B cell (primary cell): ENCODE results near the gene KRT71. TPM values are rescaled to one million over a fixed set of nuclear protein-coding genes. Genes with fewer than 3 reads are reported as not detected.

Source experiments
- ATAC-seq: fragments of 200-7000 bp; cut with Tn5 transposase; one replicate; pipeline ENCODE4 v1.10.0; 2021; ENCODE audit warnings: low read depth, mild to moderate bottlenecking, moderate number of reproducible peaks, moderate library complexity
- CTCF ChIA-PET: fragments of 350-600 bp; sonication (Branson Sonifier 250); formaldehyde crosslinking; loops from one replicate; lab custom pipeline; 2021; ENCODE audit warnings: antibody characterized with exemption, inconsistent platforms; lab: Charles Lee
- POLR2A ChIA-PET: fragments of 350-600 bp; sonication (Branson Sonifier 250); formaldehyde crosslinking; loops from one replicate; lab custom pipeline; 2021; ENCODE audit warnings: antibody characterized with exemption; lab: Charles Lee
- DNase-seq: peaks from one replicate; pipeline ENCODE4 v3.0.0; 2013
- H2AFZ ChIP-seq: 2 replicates; pipeline ENCODE4 v1.6.1; 2012; ENCODE audit warnings: mild to moderate bottlenecking, low read depth, low read length; ENCODE audit not compliant: insufficient read depth, poor library complexity, severe bottlenecking
- H3K27ac ChIP-seq, 2 donors: 1 replicate in 1 of 2; 2 replicates in 1 of 2; pipeline ENCODE4 v1.5.1; 2012 to 2013; ENCODE audit warnings: low read length in 2 of 2, mild to moderate bottlenecking in 2 of 2, moderate library complexity in 1 of 2
- H3K27me3 ChIP-seq, 4 experiments: fragments of 200-600 bp in 1 of 4; sonication (generic) in 1 of 4; replicated peaks in 1 of 4; 1 replicate in 2 of 4; 2 replicates in 2 of 4; pipeline versions ENCODE4 v1.6.1 to v1.7.0; 2013 to 2016; ENCODE audit warnings: low read length in 3 of 4, mild to moderate bottlenecking in 2 of 4, mixed read lengths in 1 of 4, moderate library complexity in 1 of 4; ENCODE audit not compliant: insufficient read depth in 4 of 4, control insufficient read depth in 3 of 4; ENCODE audit errors: control extremely low read depth in 1 of 4
- H3K36me3 ChIP-seq, 2 experiments: replicated peaks in 1 of 2; 1 replicate in 1 of 2; 2 replicates in 1 of 2; pipeline versions ENCODE4 v1.6.1 to v1.7.1; 2013; ENCODE audit warnings: low read length in 1 of 2; ENCODE audit not compliant: insufficient read depth in 2 of 2, control insufficient read depth in 1 of 2; ENCODE audit errors: control extremely low read depth in 1 of 2, extremely low read depth in 1 of 2
- H3K4me1 ChIP-seq, 2 donors: fragments of 200-600 bp in 1 of 2; sonication (generic) in 1 of 2; 1 replicate in 1 of 2; 2 replicates in 1 of 2; pipeline versions ENCODE4 v1.5.1 to v1.6.1; 2013 to 2017; ENCODE audit warnings: low read length in 2 of 2; ENCODE audit not compliant: control insufficient read depth in 2 of 2, insufficient read depth in 2 of 2
- H3K4me2 ChIP-seq: replicated peaks from 2 replicates; pipeline ENCODE3; 2012; ENCODE audit warnings: mild to moderate bottlenecking, low read depth, low read length; ENCODE audit not compliant: poor library complexity, severe bottlenecking
- H3K4me3 ChIP-seq, 5 experiments: fragments of 200-600 bp in 1 of 5; sonication (generic) in 1 of 5; 1 replicate in 3 of 5; 2 replicates in 2 of 5; pipeline versions ENCODE4 v1.5.1 to v1.7.0; 2011 to 2016; ENCODE audit warnings: low read length in 4 of 5, mild to moderate bottlenecking in 4 of 5, low read depth in 2 of 5, control low read depth in 1 of 5, moderate library complexity in 1 of 5; ENCODE audit not compliant: insufficient read depth in 1 of 5; ENCODE audit errors: control extremely low read depth in 1 of 5, extremely low read depth in 1 of 5
- H3K79me2 ChIP-seq: fragments of 200-600 bp; sonication (generic); one replicate; pipeline ENCODE4 v1.6.0; 2016; ENCODE audit warnings: low read length; ENCODE audit not compliant: control insufficient read depth, insufficient read depth
- H3K9ac ChIP-seq: fragments of 200-600 bp; sonication (generic); 2 replicates; pipeline ENCODE4 v1.6.1; 2017; ENCODE audit warnings: mild to moderate bottlenecking, low read length, moderate library complexity
- H3K9me3 ChIP-seq, 3 donors: one replicate each; pipeline versions ENCODE4 v1.6.1 to v1.7.1; 2013; ENCODE audit warnings: low read length in 2 of 3; ENCODE audit not compliant: control insufficient read depth in 2 of 3, insufficient read depth in 1 of 3; ENCODE audit errors: control extremely low read depth in 1 of 3
- H4K20me1 ChIP-seq: 2 replicates; pipeline ENCODE4 v1.6.0; 2012; ENCODE audit warnings: mild to moderate bottlenecking, low read length; ENCODE audit not compliant: insufficient read depth, control insufficient read depth, poor library complexity, severe bottlenecking
- H3K27ac Mint-ChIP-seq: one replicate; pipeline ENCODE4 v1.8.0; 2021; ENCODE audit warnings: mixed read lengths
- H3K27me3 Mint-ChIP-seq: one replicate; pipeline ENCODE4 v1.8.0; 2021; ENCODE audit warnings: mixed read lengths
- H3K4me1 Mint-ChIP-seq: one replicate; pipeline ENCODE4 v1.8.0; 2021; ENCODE audit warnings: mixed read lengths
- H3K4me3 Mint-ChIP-seq: one replicate; pipeline ENCODE4 v1.8.0; 2021; ENCODE audit warnings: mixed read lengths
- H3K9me3 Mint-ChIP-seq: one replicate; pipeline ENCODE4 v1.8.0; 2022; ENCODE audit warnings: mixed read lengths; ENCODE audit not compliant: insufficient read depth
- EZH2 ChIP-seq: IDR thresholded peaks from 2 replicates; pipeline ENCODE4 v1.6.1; 2012; ENCODE audit warnings: borderline replicate concordance, low read depth, mild to moderate bottlenecking, moderate library complexity, low read length; ENCODE audit not compliant: insufficient read depth, poor library complexity, severe bottlenecking
- WGBS: methylation state at CpG from one replicate; pipeline ENCODE4 v1.1.5; 2013; ENCODE audit warnings: missing lambda C conversion rate; ENCODE audit not compliant: insufficient coverage; 5-methylcytosine and 5-hydroxymethylcytosine counted together
- intact Hi-C: fragments of 100-400 bp; cut with micrococcal nuclease; formaldehyde crosslinking; loops from one replicate; pipeline ENCODE4 v1.10.0; 2022
- polyA plus RNA-seq: library from polyadenylated mRNA; depleted of rRNA; stranded (reverse); fragments of >200 nt; gene quantifications from 2 replicates; pipeline ENCODE4 v1.2.3, GENCODE V29; 2012
- total RNA-seq, 2 donors: library from RNA; stranded (reverse); fragments of 120-200 nt in 1 of 2; gene quantifications; 1 replicate in 1 of 2; 2 replicates in 1 of 2; pipeline versions ENCODE4 v1.2.3 to v1.2.4, GENCODE V29; 2013 to 2022
- TF ChIP-seq, protein P1 (sequence below): fragments of 200-600 bp; IDR thresholded peaks from one replicate; pipeline ENCODE4 v1.8.0; 2022; ENCODE audit warnings: antibody characterized with exemption, mild to moderate bottlenecking

The KRT71 gene
- total and polyA plus RNA-seq, 2 donors (not counting 1 experiment from before 2014, with no cell fraction given), result not detected

DNA sequence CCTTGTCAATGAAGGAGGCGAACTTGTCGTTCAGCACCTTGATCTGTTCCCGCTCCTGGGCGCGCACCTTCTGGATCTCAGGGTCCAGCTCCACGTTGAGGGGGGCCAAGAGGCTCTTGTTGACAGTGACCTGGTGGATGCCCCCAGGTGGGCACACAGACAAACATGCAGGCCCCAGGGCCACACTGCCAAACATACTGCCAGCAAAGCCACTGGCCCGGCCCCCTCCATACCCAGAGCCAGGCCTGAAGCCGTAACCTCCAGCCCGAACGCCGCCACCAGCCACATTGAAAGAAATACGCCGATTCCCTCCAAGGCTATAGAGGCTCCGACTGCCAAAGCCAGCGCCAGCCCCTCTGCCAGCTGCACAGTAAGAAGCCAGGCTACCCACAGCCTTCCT lies 20.4 kb upstream of the KRT71 start:
- intact Hi-C loops, result no loop called here
- 96% methylated on average over 14 of the region's 15 CpGs for WGBS
- Histone ChIP-seq H3K27ac (no peak overlapping the region), H2AFZ (no peak overlapping the region), H3K9me3 (no peaks in the 10 kb centered on the region), H3K4me2 (no peak overlapping the region), H3K79me2 (no peaks in the 10 kb centered on the region), H3K27me3 (peaks cover 0 to 9% (median 0%) of the 10 kb centered on the region in 4 experiments), H3K4me1 (no peaks in the 10 kb centered on the region), H3K9ac (no peak overlapping the region), H3K36me3 (no peaks in the 10 kb centered on the region), H4K20me1 (no peaks in the 10 kb centered on the region), H3K4me3 (no peak overlapping the region)
- ChIA-PET POLR2A (no interaction called here), CTCF (no interaction called here)
- ATAC-seq (no peak), DNase-seq (no peak)
- no peaks in the 10 kb centered on the region for H3K9me3 Mint-ChIP-seq
- H3K27ac Mint-ChIP-seq, result no peak overlapping the region
- no peak overlapping the region for H3K4me3 Mint-ChIP-seq
- no peak for TF ChIP-seq EZH2
- TF ChIP-seq, protein P1, sequence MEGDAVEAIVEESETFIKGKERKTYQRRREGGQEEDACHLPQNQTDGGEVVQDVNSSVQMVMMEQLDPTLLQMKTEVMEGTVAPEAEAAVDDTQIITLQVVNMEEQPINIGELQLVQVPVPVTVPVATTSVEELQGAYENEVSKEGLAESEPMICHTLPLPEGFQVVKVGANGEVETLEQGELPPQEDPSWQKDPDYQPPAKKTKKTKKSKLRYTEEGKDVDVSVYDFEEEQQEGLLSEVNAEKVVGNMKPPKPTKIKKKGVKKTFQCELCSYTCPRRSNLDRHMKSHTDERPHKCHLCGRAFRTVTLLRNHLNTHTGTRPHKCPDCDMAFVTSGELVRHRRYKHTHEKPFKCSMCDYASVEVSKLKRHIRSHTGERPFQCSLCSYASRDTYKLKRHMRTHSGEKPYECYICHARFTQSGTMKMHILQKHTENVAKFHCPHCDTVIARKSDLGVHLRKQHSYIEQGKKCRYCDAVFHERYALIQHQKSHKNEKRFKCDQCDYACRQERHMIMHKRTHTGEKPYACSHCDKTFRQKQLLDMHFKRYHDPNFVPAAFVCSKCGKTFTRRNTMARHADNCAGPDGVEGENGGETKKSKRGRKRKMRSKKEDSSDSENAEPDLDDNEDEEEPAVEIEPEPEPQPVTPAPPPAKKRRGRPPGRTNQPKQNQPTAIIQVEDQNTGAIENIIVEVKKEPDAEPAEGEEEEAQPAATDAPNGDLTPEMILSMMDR, result no peak
- H3K4me1 Mint-ChIP-seq, result no peaks in the 10 kb centered on the region
- peaks cover 12% of the 10 kb centered on the region for H3K27me3 Mint-ChIP-seq

DNA sequence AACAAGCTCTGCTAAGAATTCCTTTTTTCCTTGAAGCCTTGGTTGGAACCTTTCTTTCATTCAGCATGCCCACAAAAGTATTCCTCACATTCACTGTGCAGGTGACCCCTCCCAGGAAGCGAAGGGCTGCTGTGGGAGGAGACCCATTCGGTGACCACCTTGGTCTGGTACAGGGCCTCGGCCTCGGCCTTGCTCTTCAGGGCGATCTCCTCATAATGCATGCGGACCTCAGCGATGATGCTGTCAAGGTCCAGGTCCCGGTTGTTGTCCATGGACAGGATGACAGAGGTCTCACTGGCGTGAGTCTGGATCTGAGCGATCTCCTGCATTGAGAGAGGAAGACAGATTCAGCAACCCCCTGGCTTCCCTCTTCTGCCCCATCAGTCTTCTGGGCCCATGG lies 17.6 kb upstream of the KRT71 start:
- Histone ChIP-seq H4K20me1 (no peaks in the 10 kb centered on the region), H3K4me1 (no peaks in the 10 kb centered on the region), H3K27ac (no peak overlapping the region), H3K36me3 (no peaks in the 10 kb centered on the region), H3K4me2 (no peak overlapping the region), H3K9me3 (no peaks in the 10 kb centered on the region), H3K79me2 (no peaks in the 10 kb centered on the region), H3K9ac (no peak overlapping the region), H3K27me3 (peaks cover 0 to 8% (median under 1%) of the 10 kb centered on the region in 4 experiments), H3K4me3 (no peak overlapping the region), H2AFZ (no peak overlapping the region)
- TF ChIP-seq, protein P1, result no peak
- no peak for TF ChIP-seq EZH2
- Mint-ChIP-seq H3K27me3 (peaks cover 19% of the 10 kb centered on the region), H3K4me1 (no peaks in the 10 kb centered on the region), H3K27ac (no peak overlapping the region), H3K9me3 (no peaks in the 10 kb centered on the region), H3K4me3 (no peak overlapping the region)
- ATAC-seq (no peak), DNase-seq (no peak)
- ChIA-PET CTCF (no interaction called here), POLR2A (no interaction called here)
- 98% methylated on average over 10 of the region's 10 CpGs for WGBS
- intact Hi-C loops, result no loop called here
